ENCODE data around the gene MBD2. TPM values are rescaled to one million over a fixed set of nuclear protein-coding genes. Genes with fewer than 3 reads are reported as not detected.
"Not testable (repeated sequence)": the region's sequence is repeated elsewhere in the genome, so short reads cannot be mapped to it uniquely, and the experiment has no call there.

MBD2 gene
- total and polyA plus RNA-seq, 2 experiments from 2014 or later, result 14.4 to 56.8 TPM

GRCh38 chr18:54260396-54261072 lies 36.1 kb upstream of the MBD2 start:
- Histone ChIP-seq H3K36me3 (replicated peaks; ENCODE audit: insufficient read depth, low read depth) (no peaks in the 10 kb centered on the region), H3K9me3 (ENCODE audit: low read depth) (no peaks in the 10 kb centered on the region), H4K20me1 (ENCODE audit: insufficient read depth, poor library complexity, severe bottlenecking) (no peaks in the 10 kb centered on the region), H3K79me2 (no peaks in the 10 kb centered on the region), H3K4me2 (no peak overlapping the region), H3K27ac (no peak overlapping the region), H3K27me3 (no peaks in the 10 kb centered on the region), H2AFZ (no peak overlapping the region), H3K4me3 (no peak overlapping the region), H3K9me2 (replicated peaks; ENCODE audit: insufficient read depth) (no peaks in the 10 kb centered on the region), H3K4me1 (ENCODE audit: insufficient read depth) (peaks cover 8% of the 10 kb centered on the region)
- TF ChIP-seq EZH2phosphoT487 (IDR thresholded peaks at IDR 0.05; ENCODE audit: low read depth, severe bottlenecking, unreplicated experiment) (no peak), EZH2 (IDR thresholded peaks at IDR 0.05; ENCODE audit: borderline replicate concordance) (no peak)
- TF ChIP-seq, protein P1, sequence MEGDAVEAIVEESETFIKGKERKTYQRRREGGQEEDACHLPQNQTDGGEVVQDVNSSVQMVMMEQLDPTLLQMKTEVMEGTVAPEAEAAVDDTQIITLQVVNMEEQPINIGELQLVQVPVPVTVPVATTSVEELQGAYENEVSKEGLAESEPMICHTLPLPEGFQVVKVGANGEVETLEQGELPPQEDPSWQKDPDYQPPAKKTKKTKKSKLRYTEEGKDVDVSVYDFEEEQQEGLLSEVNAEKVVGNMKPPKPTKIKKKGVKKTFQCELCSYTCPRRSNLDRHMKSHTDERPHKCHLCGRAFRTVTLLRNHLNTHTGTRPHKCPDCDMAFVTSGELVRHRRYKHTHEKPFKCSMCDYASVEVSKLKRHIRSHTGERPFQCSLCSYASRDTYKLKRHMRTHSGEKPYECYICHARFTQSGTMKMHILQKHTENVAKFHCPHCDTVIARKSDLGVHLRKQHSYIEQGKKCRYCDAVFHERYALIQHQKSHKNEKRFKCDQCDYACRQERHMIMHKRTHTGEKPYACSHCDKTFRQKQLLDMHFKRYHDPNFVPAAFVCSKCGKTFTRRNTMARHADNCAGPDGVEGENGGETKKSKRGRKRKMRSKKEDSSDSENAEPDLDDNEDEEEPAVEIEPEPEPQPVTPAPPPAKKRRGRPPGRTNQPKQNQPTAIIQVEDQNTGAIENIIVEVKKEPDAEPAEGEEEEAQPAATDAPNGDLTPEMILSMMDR (IDR thresholded peaks at IDR 0.05; ENCODE audit: poor library complexity), result no peak
- DNase-seq (ENCODE audit: low spot score), result no peak
- WGBS (ENCODE audit: low lambda C conversion rate, missing lambda C conversion rate), result 79% methylated on average over 9 of the region's 9 CpGs

DNA sequence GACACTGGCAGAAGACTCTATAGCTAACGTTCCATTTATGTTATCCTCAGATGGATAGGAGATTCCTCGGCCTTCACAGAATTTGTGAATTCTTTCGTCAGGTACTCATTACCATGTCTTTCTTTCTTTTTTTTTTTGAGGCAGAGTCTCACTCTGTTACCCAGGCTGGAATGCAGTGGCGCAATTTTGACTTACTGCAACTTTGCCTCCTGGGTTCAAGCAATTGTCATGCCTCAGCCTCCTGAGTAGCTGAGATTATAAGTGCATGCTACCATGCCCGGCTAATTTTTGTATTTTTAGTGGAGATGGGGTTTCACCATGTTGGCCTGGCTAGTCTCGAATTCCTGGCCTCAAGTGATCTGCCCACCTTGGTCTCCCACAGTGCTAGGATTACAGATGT lies 33.3 kb upstream of the MBD2 start:
- not testable (repeated sequence) for H3K4me2 ChIP-seq; H3K9me2 ChIP-seq (replicated peaks; ENCODE audit: insufficient read depth); H3K79me2 ChIP-seq; H3K36me3 ChIP-seq (replicated peaks; ENCODE audit: insufficient read depth, low read depth); H3K27me3 ChIP-seq; H3K27ac ChIP-seq; H3K9me3 ChIP-seq (ENCODE audit: low read depth); DNase-seq (ENCODE audit: low spot score); H2AFZ ChIP-seq; H3K4me3 ChIP-seq; H4K20me1 ChIP-seq (ENCODE audit: insufficient read depth, poor library complexity, severe bottlenecking)
- peaks cover 25% of the 10 kb centered on the region for H3K4me1 ChIP-seq (ENCODE audit: insufficient read depth)
- WGBS (ENCODE audit: low lambda C conversion rate, missing lambda C conversion rate), result 56% methylated on average over 6 of the region's 6 CpGs

- no peaks in the 10 kb centered on the region for H3K79me2 ChIP-seq
- peaks cover 25% of the 10 kb centered on the region for H3K4me1 ChIP-seq (ENCODE audit: insufficient read depth)
- H3K9me3 ChIP-seq (ENCODE audit: low read depth), result no peaks in the 10 kb centered on the region
- no peak for TF ChIP-seq EZH2 (IDR thresholded peaks at IDR 0.05; ENCODE audit: borderline replicate concordance)
- no peak for TF ChIP-seq EZH2phosphoT487 (IDR thresholded peaks at IDR 0.05; ENCODE audit: low read depth, severe bottlenecking, unreplicated experiment)
- TF ChIP-seq, protein P1 (IDR thresholded peaks at IDR 0.05; ENCODE audit: poor library complexity), result no peak
- no peak for DNase-seq (ENCODE audit: low spot score)
- H3K27me3 ChIP-seq, result no peaks in the 10 kb centered on the region
- H3K4me2 ChIP-seq, result no peak overlapping the region
- H3K4me3 ChIP-seq, result no peak overlapping the region
- H4K20me1 ChIP-seq (ENCODE audit: insufficient read depth, poor library complexity, severe bottlenecking), result no peaks in the 10 kb centered on the region
- no peak overlapping the region for H3K27ac ChIP-seq
- WGBS (ENCODE audit: low lambda C conversion rate, missing lambda C conversion rate), result 52% methylated on average over 2 of the region's 2 CpGs
- no peak overlapping the region for H2AFZ ChIP-seq
- no peaks in the 10 kb centered on the region for H3K9me2 ChIP-seq (replicated peaks; ENCODE audit: insufficient read depth)
- no peaks in the 10 kb centered on the region for H3K36me3 ChIP-seq (replicated peaks; ENCODE audit: insufficient read depth, low read depth)
Measured at GRCh38 chr18:54257015-54257414, 32.5 kb upstream of the MBD2 start.

DNA sequence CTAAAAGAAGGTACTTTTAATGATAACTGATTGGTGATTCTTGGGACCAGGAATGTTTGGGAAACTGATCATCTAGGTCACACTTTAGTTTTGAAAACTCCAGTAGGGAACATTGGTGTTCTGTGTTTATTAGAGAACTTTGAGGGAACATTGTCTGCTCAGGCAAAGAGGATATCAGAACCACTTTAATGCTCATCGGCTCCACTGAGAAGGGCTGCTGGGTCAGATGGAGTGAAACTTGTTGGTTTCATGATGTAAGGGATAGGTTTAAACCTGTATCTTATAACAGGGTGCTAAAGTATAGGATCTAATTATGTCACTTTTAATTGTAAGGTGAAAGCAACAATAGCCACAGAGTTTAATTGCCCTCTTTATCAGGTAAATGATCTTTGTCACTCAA lies 30.7 kb upstream of the MBD2 start:
- no peak overlapping the region for H2AFZ ChIP-seq
- H3K4me2 ChIP-seq, result peak overlapping the region; percentile 69
- H3K27ac ChIP-seq, result peak overlapping the region; percentile 70

More for the DNA sequence above, 30.7 kb upstream of the MBD2 start:
- peaks cover 25% of the 10 kb centered on the region for H3K4me1 ChIP-seq (ENCODE audit: insufficient read depth)
- DNase-seq (ENCODE audit: low spot score), result no peak
- H3K9me2 ChIP-seq (replicated peaks; ENCODE audit: insufficient read depth), result no peaks in the 10 kb centered on the region
- H3K9me3 ChIP-seq (ENCODE audit: low read depth), result no peaks in the 10 kb centered on the region
- 45% methylated on average over 1 of the region's 1 CpG for WGBS (ENCODE audit: low lambda C conversion rate, missing lambda C conversion rate)
- H3K27me3 ChIP-seq, result no peaks in the 10 kb centered on the region
- H3K79me2 ChIP-seq, result no peaks in the 10 kb centered on the region
- no peaks in the 10 kb centered on the region for H4K20me1 ChIP-seq (ENCODE audit: insufficient read depth, poor library complexity, severe bottlenecking)
- no peaks in the 10 kb centered on the region for H3K36me3 ChIP-seq (replicated peaks; ENCODE audit: insufficient read depth, low read depth)
- no peak overlapping the region for H3K4me3 ChIP-seq
- TF ChIP-seq, protein P1 (IDR thresholded peaks at IDR 0.05; ENCODE audit: poor library complexity), result no peak
- TF ChIP-seq EZH2phosphoT487 (IDR thresholded peaks at IDR 0.05; ENCODE audit: low read depth, severe bottlenecking, unreplicated experiment) (no peak), EZH2 (IDR thresholded peaks at IDR 0.05; ENCODE audit: borderline replicate concordance) (no peak)

Measured in hepatocyte (in vitro differentiated cells).